Iris pigment epithelial cell (primary cell): ENCODE measurements around the gene SCRG1.

Source experiments
- DNase-seq: peaks from one replicate; pipeline ENCODE4 v3.0.0-alpha.2; 2011; ENCODE audit warnings: low read depth

Gene SCRG1

GRCh38 chr4:173411106-173411693 is 12.3 kb upstream of the SCRG1 start:
- DNase-seq = peak; percentile 70

- DNase-seq = no peak
Measured at GRCh38 chr4:173410079-173410478, 11.2 kb upstream of the SCRG1 start.

GRCh38 chr4:173405840-173406606 is 7.1 kb upstream of the SCRG1 start:
- no peak for DNase-seq

DNA sequence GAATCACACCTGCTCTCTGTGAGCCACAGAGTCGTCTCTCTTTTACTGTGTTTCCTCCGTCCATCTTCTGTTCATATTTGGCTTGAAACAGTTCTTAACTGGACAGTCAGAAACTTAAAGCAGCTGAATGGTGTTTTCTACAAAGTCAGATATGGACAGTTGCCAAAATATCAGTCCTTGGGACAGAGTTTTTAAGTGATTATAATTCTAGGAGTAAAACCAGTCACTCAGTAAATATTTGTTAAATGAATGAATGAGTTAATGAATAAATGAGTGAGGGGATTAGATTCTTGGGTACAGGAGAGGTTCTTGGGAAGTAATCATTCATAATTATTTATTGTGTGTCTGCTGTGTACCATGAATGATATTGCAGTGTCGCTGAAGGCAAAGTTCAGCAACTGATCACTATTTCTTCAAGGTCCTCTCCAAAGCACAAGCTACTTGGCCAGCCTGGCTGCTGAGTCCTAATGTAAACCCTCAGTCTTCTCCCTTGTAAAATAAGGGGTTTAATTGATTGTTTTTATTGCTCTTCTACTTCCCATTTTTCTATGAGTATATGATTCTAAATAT is 5.5 kb upstream of the SCRG1 start:
- no peak for DNase-seq

DNA sequence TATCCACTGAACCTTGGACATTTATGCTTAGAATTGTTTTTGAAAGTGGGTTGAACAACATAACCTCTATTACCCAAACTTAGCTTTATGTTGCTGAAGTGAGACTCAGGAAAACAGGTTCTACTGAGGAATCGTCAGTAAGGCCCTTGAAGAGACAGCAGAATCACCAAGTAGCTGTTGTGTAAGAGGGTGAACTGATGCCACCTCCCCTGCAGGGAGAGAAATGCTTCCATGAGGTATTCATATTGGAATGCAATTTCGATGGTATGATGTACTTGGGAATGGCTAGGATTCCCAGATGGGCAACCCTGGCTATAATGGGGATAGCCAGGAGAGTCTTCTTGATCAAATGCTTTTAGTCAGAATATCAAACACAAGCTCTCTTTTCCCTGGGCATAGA is 4.1 kb upstream of the SCRG1 start:
- peak; percentile 23 for DNase-seq

- DNase-seq = no peak
Measured at GRCh38 chr4:173401063-173401462, 2.1 kb upstream of the SCRG1 start.

- DNase-seq = no peak
Measured at GRCh38 chr4:173398220-173398619, 696 bp downstream of the SCRG1 start.

DNA sequence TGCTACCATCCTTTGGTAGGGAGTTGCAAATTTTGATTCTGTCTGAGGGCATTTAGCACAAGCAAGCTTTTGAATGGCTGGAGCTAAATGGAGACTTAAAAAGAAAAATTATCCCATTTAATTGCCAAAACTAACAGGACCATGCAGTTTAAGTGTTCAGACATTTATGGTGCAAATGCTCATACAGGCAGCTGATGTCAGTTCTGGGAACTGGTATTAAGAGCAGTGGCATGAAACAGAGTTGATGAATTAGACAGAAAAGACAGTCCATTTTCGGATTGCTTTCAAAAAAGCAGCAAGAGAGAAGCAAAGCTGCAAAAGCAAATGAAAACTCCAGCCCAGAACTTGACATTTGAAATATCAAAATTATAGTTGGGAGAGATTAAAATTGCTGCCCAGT is 1.3 kb downstream of the SCRG1 start:
- DNase-seq = no peak

- no peak for DNase-seq
Measured at GRCh38 chr4:173391701-173392100, 7.2 kb downstream of the SCRG1 start.

DNA sequence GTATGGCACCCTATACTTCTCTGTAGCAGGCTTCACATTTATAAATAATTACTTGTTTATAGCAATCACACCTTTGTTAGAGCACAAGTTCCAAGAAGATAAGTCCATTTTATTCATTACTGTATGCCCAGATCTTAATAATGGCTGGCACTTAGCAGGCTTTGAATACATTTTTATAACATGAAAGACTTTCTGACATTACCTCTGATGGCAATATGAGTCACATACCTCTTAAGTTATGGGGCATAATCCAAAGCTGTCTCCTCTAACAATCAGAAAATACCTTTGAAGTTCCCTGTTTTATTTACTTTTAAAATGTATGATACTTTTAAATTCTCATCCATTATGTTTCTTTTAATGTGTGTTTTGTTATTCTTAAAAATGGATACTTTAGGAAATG is 12.2 kb downstream of the SCRG1 start:
- DNase-seq = no peak

DNA sequence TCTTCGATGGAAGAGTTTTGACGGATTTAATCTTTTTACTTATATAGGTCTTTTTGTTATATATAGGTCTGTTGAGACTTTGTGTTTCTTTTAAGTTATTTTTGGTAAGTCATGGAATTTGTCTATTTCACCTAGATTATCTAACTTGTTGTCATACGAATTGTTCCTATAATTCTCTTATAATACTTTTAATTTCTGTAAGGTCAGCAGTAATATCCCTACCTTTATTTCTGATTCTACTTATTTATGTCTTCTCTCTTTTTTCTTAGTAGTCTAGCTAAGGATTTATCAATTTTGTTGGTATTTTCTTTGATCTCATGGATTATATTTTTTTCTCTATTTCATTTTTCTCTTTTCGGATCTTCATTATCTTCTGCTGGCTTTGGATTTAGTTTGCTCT is 16.6 kb downstream of the SCRG1 start:
- DNase-seq = no peak

DNA sequence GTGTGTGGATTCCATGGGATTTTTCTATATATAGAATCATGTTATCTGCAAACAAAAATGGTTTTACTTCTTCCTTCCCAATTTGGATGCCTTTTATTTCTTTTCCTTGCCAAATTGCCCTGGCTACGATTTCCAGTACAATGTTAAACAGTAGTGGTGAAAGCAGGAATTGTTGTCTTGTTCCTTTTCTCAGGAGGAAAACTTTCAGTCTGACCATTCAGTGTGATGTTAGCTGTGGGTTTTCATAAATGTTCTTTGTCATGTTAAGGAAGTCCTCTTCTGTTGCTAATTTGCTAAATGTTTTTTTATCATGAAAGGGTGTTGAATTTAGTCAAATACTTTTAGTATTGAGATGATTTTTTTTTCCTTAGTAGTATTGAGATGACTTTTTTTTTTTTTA is 17.3 kb downstream of the SCRG1 start:
- no peak for DNase-seq

DNA sequence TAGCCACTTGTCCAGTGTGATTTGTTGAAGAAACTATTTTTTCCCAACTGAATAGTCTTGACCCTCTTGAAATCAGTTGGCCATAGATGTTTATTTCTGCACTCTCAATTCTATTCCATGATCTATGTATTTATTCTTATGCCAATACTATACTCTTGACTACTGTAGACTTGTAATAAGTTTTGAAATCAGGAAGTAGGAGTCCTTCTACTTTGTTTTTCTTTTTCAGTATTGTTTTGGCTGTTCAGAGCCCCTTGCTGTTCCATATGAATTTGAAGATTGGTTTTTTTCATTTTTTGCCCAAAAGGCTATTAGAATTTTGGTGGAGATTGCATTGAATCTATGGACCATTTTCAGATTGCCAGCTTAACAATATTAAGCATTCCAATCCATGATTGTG is 17.9 kb downstream of the SCRG1 start:
- no peak for DNase-seq

DNA sequence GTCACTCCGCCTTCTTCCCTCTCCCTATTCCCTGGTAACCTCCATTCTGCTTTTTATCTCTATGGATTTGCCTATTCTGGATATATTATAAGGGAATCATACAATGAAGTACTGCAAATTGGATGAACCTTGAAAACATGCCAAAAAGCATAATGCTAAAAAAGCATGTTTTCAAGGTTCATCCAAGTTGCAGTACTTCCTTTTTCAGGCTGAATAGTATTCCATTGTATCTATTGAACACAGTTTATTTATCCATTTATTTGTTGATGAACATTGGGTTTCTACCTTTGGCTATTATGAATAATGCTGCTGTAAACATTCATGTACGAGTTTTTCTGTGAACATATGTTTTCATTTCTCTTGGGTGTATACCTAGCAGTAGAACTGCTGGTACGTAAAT is 19.0 kb downstream of the SCRG1 start:
- DNase-seq = no peak

GRCh38 chr4:173374588-173374987 is 24.3 kb downstream of the SCRG1 start:
- DNase-seq = no peak

DNA sequence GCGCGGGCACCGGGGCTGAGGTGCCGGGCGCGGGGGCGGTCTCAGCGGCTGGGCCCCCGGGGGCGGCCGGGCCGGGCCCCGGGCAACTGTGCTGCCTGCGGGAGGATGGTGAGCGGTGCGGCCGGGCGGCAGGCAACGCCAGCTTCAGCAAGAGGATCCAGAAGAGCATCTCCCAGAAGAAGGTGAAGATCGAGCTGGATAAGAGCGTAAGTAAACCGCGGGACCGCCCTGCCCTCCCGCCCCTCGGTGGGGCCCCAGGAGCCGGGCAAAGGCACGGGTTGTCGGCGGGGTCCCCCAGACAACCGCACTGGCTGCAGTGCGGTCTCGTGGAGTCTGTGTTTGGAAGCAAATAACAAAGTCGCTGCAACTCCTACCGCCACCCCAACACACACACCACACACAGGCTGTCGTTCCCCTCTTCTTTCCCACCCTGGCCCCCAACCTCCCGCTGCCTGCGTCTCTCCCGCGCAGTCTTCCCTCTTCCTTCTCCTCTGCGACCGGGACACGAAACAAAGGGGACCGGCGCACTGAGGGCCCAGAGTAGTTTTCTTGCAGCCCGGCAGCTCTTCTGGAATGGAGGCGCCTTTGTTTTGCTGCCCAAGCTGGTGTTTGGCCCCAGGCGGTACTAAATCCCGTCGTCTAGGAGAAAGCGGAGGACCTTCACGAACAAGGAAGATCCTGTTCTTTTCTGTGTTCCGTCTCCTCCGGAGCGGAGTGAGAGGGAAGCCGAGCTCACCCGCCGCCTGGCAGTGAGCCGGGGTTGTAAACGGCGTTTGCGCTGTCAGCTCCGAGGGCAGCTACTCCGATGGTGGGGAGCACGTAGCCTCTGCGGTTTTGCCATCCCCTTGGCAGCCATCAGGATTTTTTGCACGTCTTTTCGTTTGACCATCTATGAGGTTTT is 27.4 kb downstream of the SCRG1 start:
- DNase-seq = peak; percentile 77

DNA sequence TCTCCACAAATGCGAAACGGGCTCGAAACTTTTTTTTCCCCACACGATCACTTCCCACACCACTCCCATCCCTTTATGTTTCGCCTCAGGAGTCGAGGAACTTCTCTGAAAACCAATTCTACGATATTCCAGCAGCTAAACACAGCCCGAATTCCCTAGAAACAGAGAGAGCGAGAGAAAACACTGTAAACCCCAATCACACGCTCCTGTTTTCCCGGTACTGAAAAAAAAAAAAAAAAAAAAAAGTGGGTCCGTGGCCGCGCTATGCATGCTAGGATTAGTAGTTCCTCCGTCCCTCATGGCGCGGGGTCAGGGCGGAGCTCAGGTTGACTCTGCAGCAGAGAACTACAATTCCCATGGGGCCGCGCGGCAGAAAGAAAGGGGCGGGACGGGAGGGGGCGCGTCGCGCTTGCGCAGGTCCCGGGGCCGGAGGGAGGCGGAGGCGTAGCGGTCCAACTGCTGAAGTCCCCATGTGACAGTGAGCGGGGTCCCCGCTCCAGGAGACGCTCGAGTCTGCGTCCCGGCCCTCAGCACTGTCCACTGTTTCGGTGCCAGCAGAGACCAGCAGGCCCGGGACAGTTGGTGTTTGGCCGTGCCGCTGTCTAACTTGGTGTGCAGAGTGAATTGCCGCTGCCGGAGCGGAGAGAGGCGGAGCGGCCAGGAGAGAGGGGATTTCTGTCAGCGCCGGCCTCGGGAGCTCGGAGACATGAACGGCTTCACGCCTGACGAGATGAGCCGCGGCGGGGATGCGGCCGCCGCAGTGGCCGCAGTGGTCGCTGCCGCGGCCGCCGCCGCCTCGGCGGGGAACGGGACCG is 28.2 kb downstream of the SCRG1 start, which contains the start of gene SAP30:
Gene SAP30, plus strand, starts transcription at position 478 of the 815 bp plus-strand sequence. Its CDS starts 229 bp downstream, at position 707.
- peak; percentile 99 for DNase-seq

DNA sequence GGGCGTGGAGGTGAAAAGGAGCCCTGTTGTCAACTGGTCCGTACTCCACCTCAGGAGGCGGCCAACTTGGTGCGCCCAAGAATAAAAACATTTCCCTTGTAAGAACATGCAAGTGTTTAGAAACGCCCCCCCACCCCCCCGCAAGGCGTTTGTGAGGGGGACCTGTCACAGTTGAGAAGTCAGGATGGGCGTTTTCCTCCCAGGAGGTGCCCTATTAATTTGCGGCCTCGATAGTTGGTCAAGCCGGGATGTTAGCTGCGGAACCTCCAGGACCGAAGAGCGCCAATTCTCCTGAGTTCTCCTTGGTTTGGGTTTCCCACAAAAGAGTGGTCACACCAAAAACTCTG is 28.8 kb downstream of the SCRG1 start:
- no peak for DNase-seq

DNA sequence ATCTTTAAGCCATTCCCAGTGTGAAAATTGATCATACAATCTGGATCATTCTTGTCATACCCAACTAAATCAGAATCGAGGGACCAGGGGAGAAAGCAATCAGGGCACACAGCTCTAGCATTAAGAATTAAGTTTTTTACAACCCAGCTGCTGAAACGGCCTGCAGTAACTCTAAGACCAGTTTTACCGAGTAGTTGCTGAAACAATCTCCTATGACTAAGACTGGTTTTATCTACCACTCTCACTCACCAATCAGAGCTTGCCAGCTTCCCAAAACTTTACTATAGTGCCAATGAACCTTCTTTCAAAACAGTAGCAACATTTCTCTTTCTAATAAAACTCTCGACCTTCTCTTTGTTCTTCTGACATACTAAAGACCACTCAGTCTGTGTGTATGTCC is 31.0 kb downstream of the SCRG1 start:
- DNase-seq = peak; percentile 20

GRCh38 chr4:173367285-173367684 is 31.6 kb downstream of the SCRG1 start:
- DNase-seq = peak; percentile 42

- no peak for DNase-seq
Measured at GRCh38 chr4:173365359-173365996, 33.4 kb downstream of the SCRG1 start.
